HEK293 (cell line): Measurements from ENCODE around the gene ARMC7.

Source experiments
- GLIS1 ChIP-seq: fragments of 450-650 bp; formaldehyde crosslinking; IDR thresholded peaks from 2 replicates; pipeline ENCODE4 v1.5.1; 2016; ENCODE audit warnings: missing biosample characterization, missing genetic modification characterization
- PRDM1 ChIP-seq: fragments of 450-650 bp; formaldehyde crosslinking; IDR thresholded peaks from 2 replicates; pipeline ENCODE4; 2016; ENCODE audit warnings: missing biosample characterization, missing genetic modification characterization
- PRDM4 ChIP-seq: fragments of 450-650 bp; formaldehyde crosslinking; IDR thresholded peaks from 2 replicates; pipeline ENCODE4 v1.5.1; 2017; ENCODE audit warnings: missing biosample characterization, missing genetic modification characterization
- REST ChIP-seq: fragments of 450-650 bp; formaldehyde crosslinking; IDR thresholded peaks from 2 replicates; pipeline ENCODE4 v1.5.1; 2016; ENCODE audit warnings: missing biosample characterization, missing genetic modification characterization
- YY1 ChIP-seq: fragments of 450-650 bp; formaldehyde crosslinking; IDR thresholded peaks from 2 replicates; pipeline ENCODE4 v1.5.1; 2018; ENCODE audit warnings: missing biosample characterization, missing genetic modification characterization
- ZBTB26 ChIP-seq: fragments of 450-650 bp; formaldehyde crosslinking; optimal IDR thresholded peaks from 2 replicates; pipeline ENCODE3; 2016; ENCODE audit warnings: missing biosample characterization, mild to moderate bottlenecking, missing genetic modification characterization
- ZNF223 ChIP-seq: fragments of 450-650 bp; formaldehyde crosslinking; IDR thresholded peaks from 2 replicates; pipeline ENCODE4 v1.5.1; 2016; ENCODE audit warnings: missing biosample characterization, missing genetic modification characterization
- ZNF274 ChIP-seq, 2 experiments: fragments of 200-500 bp in 1 of 2; fragments of 450-650 bp in 1 of 2; sonication (Bioruptor generic) in 1 of 2; formaldehyde crosslinking in 1 of 2; IDR thresholded peaks; 2 replicates each; pipeline versions ENCODE4 v1.5.1 to v1.6.1; 2014 to 2016; ENCODE audit warnings: borderline replicate concordance in 1 of 2, inconsistent platforms in 1 of 2, low read length in 1 of 2, missing biosample characterization in 1 of 2, missing genetic modification characterization in 1 of 2
- ZNF350 ChIP-seq: fragments of 450-650 bp; formaldehyde crosslinking; IDR thresholded peaks from 2 replicates; pipeline ENCODE4 v1.5.0; 2017; ENCODE audit warnings: missing biosample characterization, mild to moderate bottlenecking, missing genetic modification characterization
- ZNF571 ChIP-seq: fragments of 450-650 bp; formaldehyde crosslinking; IDR thresholded peaks from 2 replicates; pipeline ENCODE4 v1.5.0; 2017; ENCODE audit warnings: missing biosample characterization, missing genetic modification characterization
- ZNF639 ChIP-seq: fragments of 450-650 bp; formaldehyde crosslinking; IDR thresholded peaks from 2 replicates; pipeline ENCODE4 v1.5.1; 2016; ENCODE audit warnings: missing biosample characterization, missing genetic modification characterization
- TF ChIP-seq, protein P1 (sequence below): fragments of 450-650 bp; formaldehyde crosslinking; IDR thresholded peaks from 2 replicates; pipeline ENCODE4 v1.5.1; 2016; ENCODE audit warnings: missing biosample characterization, missing genetic modification characterization

DNA sequence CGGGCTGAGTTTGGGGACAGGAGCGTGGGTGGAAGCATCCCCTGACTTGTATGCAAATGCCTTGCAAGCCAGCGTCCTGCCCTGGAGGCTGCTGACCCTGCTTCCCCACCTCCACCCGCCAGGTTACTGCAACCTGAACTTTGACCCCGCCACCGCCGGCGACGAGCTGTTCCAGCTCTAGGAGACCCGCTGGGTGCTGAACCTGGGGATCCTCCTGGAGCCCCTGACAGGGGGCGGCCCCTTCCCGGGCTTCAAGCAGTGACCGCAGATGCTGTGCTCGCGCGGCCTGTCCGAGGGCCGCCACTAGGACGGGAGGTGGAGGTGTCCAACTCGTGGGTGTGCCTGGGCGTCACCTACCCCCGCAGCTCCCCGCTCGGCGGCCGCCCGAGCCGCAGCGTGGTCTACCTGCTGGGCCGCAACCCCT lies 32.7 kb upstream of the ARMC7 start:
- TF ChIP-seq, protein P1, sequence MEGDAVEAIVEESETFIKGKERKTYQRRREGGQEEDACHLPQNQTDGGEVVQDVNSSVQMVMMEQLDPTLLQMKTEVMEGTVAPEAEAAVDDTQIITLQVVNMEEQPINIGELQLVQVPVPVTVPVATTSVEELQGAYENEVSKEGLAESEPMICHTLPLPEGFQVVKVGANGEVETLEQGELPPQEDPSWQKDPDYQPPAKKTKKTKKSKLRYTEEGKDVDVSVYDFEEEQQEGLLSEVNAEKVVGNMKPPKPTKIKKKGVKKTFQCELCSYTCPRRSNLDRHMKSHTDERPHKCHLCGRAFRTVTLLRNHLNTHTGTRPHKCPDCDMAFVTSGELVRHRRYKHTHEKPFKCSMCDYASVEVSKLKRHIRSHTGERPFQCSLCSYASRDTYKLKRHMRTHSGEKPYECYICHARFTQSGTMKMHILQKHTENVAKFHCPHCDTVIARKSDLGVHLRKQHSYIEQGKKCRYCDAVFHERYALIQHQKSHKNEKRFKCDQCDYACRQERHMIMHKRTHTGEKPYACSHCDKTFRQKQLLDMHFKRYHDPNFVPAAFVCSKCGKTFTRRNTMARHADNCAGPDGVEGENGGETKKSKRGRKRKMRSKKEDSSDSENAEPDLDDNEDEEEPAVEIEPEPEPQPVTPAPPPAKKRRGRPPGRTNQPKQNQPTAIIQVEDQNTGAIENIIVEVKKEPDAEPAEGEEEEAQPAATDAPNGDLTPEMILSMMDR (tag by site-specific recombination): no peak
- TF ChIP-seq ZBTB26 (tag by site-specific recombination): no peak
- TF ChIP-seq PRDM1 (tag by site-specific recombination): no peak
- TF ChIP-seq YY1 (tag by site-specific recombination): no peak
- TF ChIP-seq GLIS1: no peak
- no peak for TF ChIP-seq ZNF223 (tag by site-specific recombination)
- no peak for TF ChIP-seq ZNF350 (tag by site-specific recombination)
- TF ChIP-seq ZNF274 (IDR thresholded peaks at IDR 0.05; ENCODE audit: low read length): no peak
- TF ChIP-seq ZNF274 (tag by site-specific recombination; IDR thresholded peaks at IDR 0.05; ENCODE audit: borderline replicate concordance): no peak
- TF ChIP-seq ZNF639 (tag by site-specific recombination): no peak
- TF ChIP-seq REST: no peak
- TF ChIP-seq ZNF571 (tag by site-specific recombination): no peak
- TF ChIP-seq PRDM4: no peak
